ENCODE results near the gene MINPP1.
"Not testable (repeated sequence)": the region's sequence is repeated elsewhere in the genome, so short reads cannot be mapped to it uniquely, and the experiment has no call there.

MINPP1 gene

DNA sequence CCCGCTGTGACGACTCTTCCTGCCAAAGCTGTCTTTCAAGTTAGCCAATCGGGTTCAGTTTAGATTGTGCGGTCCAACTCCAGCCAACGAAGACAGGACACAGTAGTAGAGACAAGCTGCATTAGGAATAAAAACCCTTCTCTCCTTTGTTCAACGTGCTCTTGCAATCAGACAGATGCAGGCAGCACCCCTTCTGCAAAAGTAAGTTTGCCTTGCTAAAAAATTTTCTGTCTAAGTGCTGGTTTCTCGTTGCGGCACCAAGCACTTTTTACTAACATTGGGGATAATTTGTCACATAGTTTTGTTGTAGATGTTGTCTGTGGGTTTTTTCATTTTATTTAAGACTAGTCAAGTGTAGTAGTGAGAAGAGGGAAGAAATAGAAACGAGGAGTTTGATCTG is 58.1 kb downstream of the MINPP1 start:
- H3K4me1 ChIP-seq (ENCODE audit: insufficient read depth, low read length), result peaks cover 15% of the 10 kb centered on the region
- H3K9me3 ChIP-seq (ENCODE audit: control insufficient read depth, insufficient read depth, low read length), result peaks cover 5% of the 10 kb centered on the region
- no peaks in the 10 kb centered on the region for H3K36me3 ChIP-seq (ENCODE audit: insufficient read depth, low read length)
- no peak overlapping the region for H3K9ac ChIP-seq (ENCODE audit: low read depth, low read length)

GRCh38 chr10:87565010-87565409 is 60.3 kb downstream of the MINPP1 start:
- Histone ChIP-seq H3K9me3 (ENCODE audit: control insufficient read depth, insufficient read depth, low read length) (peaks cover 4% of the 10 kb centered on the region), H3K36me3 (ENCODE audit: insufficient read depth, low read length) (no peaks in the 10 kb centered on the region), H3K4me1 (ENCODE audit: insufficient read depth, low read length) (no peaks in the 10 kb centered on the region; the same call in 1 of the 2 replicates), H3K9ac (ENCODE audit: low read depth, low read length) (no peak overlapping the region)

GRCh38 chr10:87575851-87576250 is 71.2 kb downstream of the MINPP1 start:
- Histone ChIP-seq H3K9ac (ENCODE audit: low read depth, low read length) (no peak overlapping the region), H3K9me3 (ENCODE audit: control insufficient read depth, insufficient read depth, low read length) (no peaks in the 10 kb centered on the region), H3K36me3 (ENCODE audit: insufficient read depth, low read length) (no peaks in the 10 kb centered on the region)

DNA sequence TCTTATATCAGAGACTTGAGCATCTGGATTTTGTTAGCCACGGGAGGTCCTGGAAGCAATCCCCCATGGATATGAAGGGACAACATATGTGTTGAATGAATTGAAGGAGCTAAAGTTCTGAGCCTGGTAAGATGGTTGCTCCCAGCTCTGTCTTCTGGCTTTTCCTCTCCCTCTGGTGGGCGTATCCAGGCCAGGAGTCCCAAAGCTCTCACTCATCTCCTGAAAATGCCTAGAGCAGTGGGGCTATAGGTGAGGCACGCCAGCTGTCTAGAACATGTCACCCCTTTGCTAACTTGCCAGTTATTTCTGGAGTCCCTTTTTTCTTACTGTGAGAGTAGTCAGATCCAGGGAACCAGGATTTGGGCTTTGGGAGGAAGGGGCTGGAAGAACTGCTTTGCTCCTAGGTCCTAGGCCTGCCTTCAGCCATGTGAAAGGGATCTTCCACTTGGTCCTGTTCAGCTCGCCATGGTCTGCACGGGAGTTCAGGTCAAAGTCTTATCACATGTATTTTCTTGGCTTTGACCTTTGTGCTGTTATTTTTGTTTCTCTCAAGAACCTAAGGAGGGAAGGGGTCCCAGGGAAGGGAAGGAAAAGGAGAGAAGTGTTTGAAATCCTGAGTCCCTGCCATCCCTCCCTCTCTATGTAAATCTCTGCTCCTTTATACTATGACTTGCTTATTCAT is 73.6 kb downstream of the MINPP1 start:
- Histone ChIP-seq H3K4me1 (ENCODE audit: insufficient read depth, low read length) (peaks cover 3% of the 10 kb centered on the region; the same call in 1 of the 2 replicates), H3K36me3 (ENCODE audit: insufficient read depth, low read length) (no peaks in the 10 kb centered on the region), H3K9ac (ENCODE audit: low read depth, low read length) (no peak overlapping the region), H3K9me3 (ENCODE audit: control insufficient read depth, insufficient read depth, low read length) (no peaks in the 10 kb centered on the region)

More at GRCh38 chr10:87575851-87576250, 71.2 kb downstream of the MINPP1 start:
- H3K4me1 ChIP-seq (ENCODE audit: insufficient read depth, low read length), result peaks cover 3% of the 10 kb centered on the region; the same call in 1 of the 2 replicates

DNA sequence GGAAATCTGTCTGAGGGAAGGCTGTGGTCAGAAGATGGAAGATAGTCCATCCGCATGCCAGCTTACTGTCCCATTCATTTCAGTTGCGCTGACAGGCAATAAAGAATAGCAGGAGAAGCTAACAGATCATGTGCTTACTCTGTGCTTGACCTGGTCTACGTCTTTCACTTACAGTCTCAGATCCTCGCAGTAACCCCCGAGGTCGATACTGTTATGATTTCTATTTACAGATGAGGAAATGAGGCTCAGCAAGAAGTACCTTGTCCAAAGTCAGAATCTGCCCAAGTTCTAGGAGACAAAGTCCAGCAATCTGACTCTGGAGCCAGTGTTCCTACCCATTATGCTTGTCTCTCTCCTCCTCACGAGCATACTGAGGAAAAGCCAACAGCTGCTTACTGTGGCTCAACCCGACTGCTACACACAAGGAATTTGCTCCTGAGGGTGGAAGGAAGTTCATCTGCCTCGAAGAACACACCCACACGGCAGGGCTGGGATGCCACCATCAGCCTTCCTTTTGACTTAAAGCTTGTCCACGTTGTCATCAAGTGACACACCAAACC is 74.2 kb downstream of the MINPP1 start:
- H3K9ac ChIP-seq (ENCODE audit: low read depth, low read length), result no peak overlapping the region
- H3K9me3 ChIP-seq (ENCODE audit: control insufficient read depth, insufficient read depth, low read length), result no peaks in the 10 kb centered on the region
- peaks cover 3% of the 10 kb centered on the region; the same call in 1 of the 2 replicates for H3K4me1 ChIP-seq (ENCODE audit: insufficient read depth, low read length)
- no peaks in the 10 kb centered on the region for H3K36me3 ChIP-seq (ENCODE audit: insufficient read depth, low read length)

DNA sequence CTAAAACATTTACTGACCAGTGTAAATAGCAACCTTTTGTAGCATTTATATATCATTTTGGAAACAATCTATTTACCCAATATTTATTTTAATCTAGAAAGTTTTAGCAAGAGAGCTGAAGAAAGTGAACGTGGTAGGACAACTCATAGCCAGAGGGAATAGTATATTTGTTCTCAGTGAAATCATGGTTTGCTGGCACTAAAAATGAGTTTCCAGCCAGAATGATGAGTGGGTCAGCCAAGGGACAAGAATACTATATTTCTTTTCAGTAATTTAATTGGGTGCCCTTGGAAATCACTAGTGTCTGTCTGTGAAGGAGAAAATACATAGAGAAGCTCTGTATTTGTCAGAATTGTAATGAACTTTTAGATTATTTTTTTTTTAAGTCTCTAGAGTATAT is 74.9 kb downstream of the MINPP1 start:
- H3K4me1 ChIP-seq (ENCODE audit: insufficient read depth, low read length), result peaks cover 3% of the 10 kb centered on the region; the same call in 1 of the 2 replicates
- no peaks in the 10 kb centered on the region for H3K9me3 ChIP-seq (ENCODE audit: control insufficient read depth, insufficient read depth, low read length)
- H3K36me3 ChIP-seq (ENCODE audit: insufficient read depth, low read length), result no peaks in the 10 kb centered on the region
- H3K9ac ChIP-seq (ENCODE audit: low read depth, low read length), result no peak overlapping the region

DNA sequence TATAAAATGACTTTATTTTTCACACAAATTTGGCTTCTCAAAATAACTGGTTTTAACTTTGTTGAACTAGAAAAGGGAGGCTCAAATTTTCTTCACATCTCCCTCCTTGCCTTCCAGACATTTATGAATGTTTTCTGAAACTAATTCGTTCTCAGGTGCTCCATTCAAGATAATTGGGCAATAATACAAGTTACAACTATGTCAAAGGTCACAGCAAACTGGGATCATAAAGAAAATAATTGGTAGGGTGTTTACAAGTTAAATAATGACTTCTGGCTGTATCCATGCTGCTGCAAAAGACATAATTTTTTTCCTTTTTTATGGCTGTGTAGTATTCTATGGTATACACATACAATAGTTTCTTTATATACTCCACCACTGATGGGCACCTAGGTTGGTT is 75.3 kb downstream of the MINPP1 start:
- H3K4me1 ChIP-seq (ENCODE audit: insufficient read depth, low read length), result peaks cover 3% of the 10 kb centered on the region; the same call in 1 of the 2 replicates
- H3K9ac ChIP-seq (ENCODE audit: low read depth, low read length), result no peak overlapping the region
- H3K36me3 ChIP-seq (ENCODE audit: insufficient read depth, low read length), result no peaks in the 10 kb centered on the region
- H3K9me3 ChIP-seq (ENCODE audit: control insufficient read depth, insufficient read depth, low read length), result no peaks in the 10 kb centered on the region

GRCh38 chr10:87585565-87586514 is 81.1 kb downstream of the MINPP1 start:
- no peaks in the 10 kb centered on the region for H3K4me1 ChIP-seq (ENCODE audit: insufficient read depth, low read length)
- H3K36me3 ChIP-seq (ENCODE audit: insufficient read depth, low read length), result no peaks in the 10 kb centered on the region

GRCh38 chr10:87589645-87590051 is 85.0 kb downstream of the MINPP1 start:
- H3K9ac ChIP-seq (ENCODE audit: low read depth, low read length), result no peak overlapping the region
- H3K36me3 ChIP-seq (ENCODE audit: insufficient read depth, low read length), result no peaks in the 10 kb centered on the region
- no peaks in the 10 kb centered on the region for H3K9me3 ChIP-seq (ENCODE audit: control insufficient read depth, insufficient read depth, low read length)
- no peaks in the 10 kb centered on the region for H3K4me1 ChIP-seq (ENCODE audit: insufficient read depth, low read length)

More at GRCh38 chr10:87585565-87586514, 81.1 kb downstream of the MINPP1 start:
- no peaks in the 10 kb centered on the region for H3K9me3 ChIP-seq (ENCODE audit: control insufficient read depth, insufficient read depth, low read length)
- no peak overlapping the region for H3K9ac ChIP-seq (ENCODE audit: low read depth, low read length)

- Histone ChIP-seq H3K4me1 (ENCODE audit: insufficient read depth, low read length) (no peaks in the 10 kb centered on the region), H3K9ac (ENCODE audit: low read depth, low read length) (no peak overlapping the region), H3K36me3 (ENCODE audit: insufficient read depth, low read length) (no peaks in the 10 kb centered on the region), H3K9me3 (ENCODE audit: control insufficient read depth, insufficient read depth, low read length) (no peaks in the 10 kb centered on the region)
Observed at GRCh38 chr10:87590705-87591588, 86.3 kb downstream of the MINPP1 start.

DNA sequence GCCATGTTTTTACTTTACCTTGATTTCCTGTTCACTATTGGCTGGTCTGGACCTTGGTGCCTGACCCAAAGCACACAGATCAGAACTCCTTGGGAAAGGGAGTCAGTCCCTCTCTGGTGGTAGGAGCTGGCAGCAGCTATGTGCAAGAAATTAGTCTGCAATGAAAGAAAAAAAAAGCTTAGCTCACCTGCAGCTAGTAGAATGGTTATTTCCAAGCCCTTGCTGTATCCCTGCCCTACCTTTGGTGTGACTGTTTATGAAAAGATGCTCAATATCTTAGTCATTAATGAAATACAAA is 86.8 kb downstream of the MINPP1 start:
- Histone ChIP-seq H3K9me3 (ENCODE audit: control insufficient read depth, insufficient read depth, low read length) (no peaks in the 10 kb centered on the region), H3K4me1 (ENCODE audit: insufficient read depth, low read length) (no peaks in the 10 kb centered on the region), H3K9ac (ENCODE audit: low read depth, low read length) (no peak overlapping the region), H3K36me3 (ENCODE audit: insufficient read depth, low read length) (no peaks in the 10 kb centered on the region)

GRCh38 chr10:87592920-87593319 is 88.2 kb downstream of the MINPP1 start:
- not testable (repeated sequence) for H3K4me1 ChIP-seq (ENCODE audit: insufficient read depth, low read length); H3K9me3 ChIP-seq (ENCODE audit: control insufficient read depth, insufficient read depth, low read length); H3K9ac ChIP-seq (ENCODE audit: low read depth, low read length); H3K36me3 ChIP-seq (ENCODE audit: insufficient read depth, low read length)

DNA sequence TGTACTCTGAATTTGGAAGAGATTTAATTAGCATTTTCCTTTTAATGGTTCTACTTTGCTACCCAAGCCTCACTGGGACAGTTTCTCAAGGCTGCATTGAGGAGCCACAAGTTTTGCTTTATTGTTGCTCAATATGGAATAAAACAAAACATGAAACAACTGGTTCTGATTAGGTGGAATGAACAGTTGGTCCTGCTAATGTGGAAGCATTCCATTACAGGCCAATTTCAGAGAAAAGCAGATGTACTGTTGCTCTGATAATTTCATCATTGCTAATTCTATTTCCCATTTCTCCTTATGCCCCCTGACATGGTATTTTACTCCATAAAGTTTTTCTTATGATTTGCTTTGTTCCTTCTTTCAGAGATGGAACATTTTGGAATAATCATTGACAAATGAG is 89.0 kb downstream of the MINPP1 start:
- Histone ChIP-seq H3K36me3 (ENCODE audit: insufficient read depth, low read length) (no peaks in the 10 kb centered on the region), H3K4me1 (ENCODE audit: insufficient read depth, low read length) (no peaks in the 10 kb centered on the region), H3K9me3 (ENCODE audit: control insufficient read depth, insufficient read depth, low read length) (no peaks in the 10 kb centered on the region), H3K9ac (ENCODE audit: low read depth, low read length) (no peak overlapping the region)

GRCh38 chr10:87594181-87594580 is 89.5 kb downstream of the MINPP1 start:
- Histone ChIP-seq H3K4me1 (ENCODE audit: insufficient read depth, low read length) (no peaks in the 10 kb centered on the region), H3K9me3 (ENCODE audit: control insufficient read depth, insufficient read depth, low read length) (no peaks in the 10 kb centered on the region), H3K9ac (ENCODE audit: low read depth, low read length) (no peak overlapping the region), H3K36me3 (ENCODE audit: insufficient read depth, low read length) (no peaks in the 10 kb centered on the region)
